ENCODE results near the gene ACSBG1.

GRCh38 chr15:78228356-78228996 lies 5.9 kb downstream of the ACSBG1 start:
- TF ChIP-seq POLR2A (IDR thresholded peaks at IDR 0.05): no peak
- no peak for TF ChIP-seq CTCF (IDR thresholded peaks at IDR 0.05)
- TF ChIP-seq POLR2AphosphoS5 (IDR thresholded peaks at IDR 0.05): no peak
